SU-DHL-6 (cell line): Measurements from ENCODE around the gene AANAT.

Experiments
- H2AFZ ChIP-seq: fragments of 200-600 bp; sonication (generic); 2 replicates; pipeline ENCODE4 v1.6.1; 2014; ENCODE audit warnings: low read depth, mild to moderate bottlenecking, moderate library complexity, mixed read lengths, antibody characterized with exemption, low read length; ENCODE audit not compliant: severe bottlenecking
- H3F3A ChIP-seq: fragments of 200-600 bp; shearing (Covaris generic); 2 replicates; pipeline ENCODE4 v1.6.0; 2016; ENCODE audit warnings: antibody characterized with exemption, mild to moderate bottlenecking; ENCODE audit not compliant: insufficient read depth
- H3K27ac ChIP-seq: fragments of 200-600 bp; sonication (generic); 2 replicates; pipeline ENCODE4 v1.5.1; 2016; ENCODE audit warnings: low read depth, mild to moderate bottlenecking, low read length, moderate library complexity, mixed read lengths
- H3K27me3 ChIP-seq: fragments of 200-600 bp; sonication (generic), shearing (Covaris generic); 2 replicates; pipeline ENCODE4 v1.6.0; 2014; ENCODE audit warnings: mild to moderate bottlenecking, low read length
- H3K36me3 ChIP-seq: fragments of 200-600 bp; sonication (generic); 2 replicates; pipeline ENCODE4 v1.6.1; 2014; ENCODE audit warnings: mild to moderate bottlenecking, low read length, mixed read lengths
- H3K4me2 ChIP-seq: fragments of 300-600, 200-600 bp; shearing (Covaris generic), sonication (generic); 2 replicates; pipeline ENCODE4 v1.6.0; 2014; ENCODE audit warnings: low read length, low read depth, mild to moderate bottlenecking; ENCODE audit not compliant: poor library complexity, severe bottlenecking
- H3K4me3 ChIP-seq: fragments of 200-600 bp; sonication (generic); 2 replicates; pipeline ENCODE4 v1.5.1; 2014; ENCODE audit warnings: antibody characterized with exemption, low read length, mild to moderate bottlenecking, mixed read lengths; ENCODE audit not compliant: insufficient read depth, poor library complexity, severe bottlenecking
- H3K79me2 ChIP-seq: fragments of 200-600 bp; sonication (generic); 2 replicates; pipeline ENCODE4 v1.6.1; 2014; ENCODE audit warnings: mild to moderate bottlenecking, low read length, moderate library complexity; ENCODE audit not compliant: insufficient read depth
- H3K9ac ChIP-seq: fragments of 200-600 bp; sonication (generic); 2 replicates; pipeline ENCODE4 v1.7.0; 2014; ENCODE audit warnings: mild to moderate bottlenecking, low read length
- H3K9me2 ChIP-seq: fragments of 200-600 bp; sonication (generic); replicated peaks from 2 replicates; pipeline ENCODE4 v1.6.1; 2014; ENCODE audit warnings: low read length; ENCODE audit not compliant: insufficient read depth
- H3K9me3 ChIP-seq: fragments of 200-600 bp; sonication (generic); 2 replicates; pipeline ENCODE4 v1.6.1; 2014; ENCODE audit warnings: low read length, mixed read lengths; ENCODE audit not compliant: insufficient read depth
- H4K20me1 ChIP-seq: fragments of 200-600 bp; sonication (generic); 2 replicates; pipeline ENCODE4 v1.6.1; 2014; ENCODE audit warnings: low read depth, mild to moderate bottlenecking, antibody characterized with exemption, low read length, moderate library complexity, mixed read lengths
- CTCF ChIP-seq: fragments of 200-600 bp; sonication (generic); IDR thresholded peaks from one replicate; pipeline ENCODE4 v1.5.1; 2017; ENCODE audit warnings: antibody characterized with exemption, mild to moderate bottlenecking, low read length, moderate library complexity; ENCODE audit not compliant: insufficient read depth, poor library complexity, severe bottlenecking
- EZH2phosphoT487 ChIP-seq: fragments of 200-600 bp; sonication (generic), shearing (Covaris generic); conservative IDR thresholded peaks from 2 replicates; pipeline ENCODE4 v1.6.1; 2018; ENCODE audit warnings: mild to moderate bottlenecking, antibody characterized with exemption, low read length, moderate library complexity, mixed read lengths

The AANAT gene

GRCh38 chr17:76472258-76472645, 4.8 kb downstream of the AANAT start:
- Histone ChIP-seq H3K9me2 (no peaks in the 10 kb centered on the region), H4K20me1 (no peaks in the 10 kb centered on the region), H3K27ac (no peak overlapping the region), H3K79me2 (no peaks in the 10 kb centered on the region), H3K9me3 (no peaks in the 10 kb centered on the region), H3K4me3 (no peak overlapping the region), H2AFZ (no peak overlapping the region), H3K4me2 (no peak overlapping the region), H3K9ac (no peak overlapping the region), H3F3A (no peaks in the 10 kb centered on the region), H3K36me3 (no peaks in the 10 kb centered on the region), H3K27me3 (no peaks in the 10 kb centered on the region)
- no peak for TF ChIP-seq CTCF
- TF ChIP-seq EZH2phosphoT487: no peak

GRCh38 chr17:76472726-76473125, 5.3 kb downstream of the AANAT start:
- no peak overlapping the region for H3K4me3 ChIP-seq
- no peaks in the 10 kb centered on the region for H3F3A ChIP-seq
- no peaks in the 10 kb centered on the region for H3K79me2 ChIP-seq
- H3K9me3 ChIP-seq: no peaks in the 10 kb centered on the region
- no peaks in the 10 kb centered on the region for H3K9me2 ChIP-seq
- H3K36me3 ChIP-seq: no peaks in the 10 kb centered on the region
- H4K20me1 ChIP-seq: no peaks in the 10 kb centered on the region
- H3K27me3 ChIP-seq: no peaks in the 10 kb centered on the region
- H3K4me2 ChIP-seq: no peak overlapping the region
- no peak overlapping the region for H2AFZ ChIP-seq
- H3K9ac ChIP-seq: no peak overlapping the region
- H3K27ac ChIP-seq: no peak overlapping the region
- TF ChIP-seq CTCF: no peak
- TF ChIP-seq EZH2phosphoT487: no peak

GRCh38 chr17:76473541-76473985, 6.2 kb downstream of the AANAT start:
- Histone ChIP-seq H4K20me1 (no peaks in the 10 kb centered on the region), H3K36me3 (no peaks in the 10 kb centered on the region), H3K4me2 (no peak overlapping the region), H3K4me3 (no peak overlapping the region), H3K9me2 (no peaks in the 10 kb centered on the region), H2AFZ (no peak overlapping the region), H3K79me2 (no peaks in the 10 kb centered on the region), H3K9ac (no peak overlapping the region), H3K9me3 (no peaks in the 10 kb centered on the region), H3K27me3 (no peaks in the 10 kb centered on the region), H3F3A (no peaks in the 10 kb centered on the region), H3K27ac (no peak overlapping the region)
- no peak for TF ChIP-seq EZH2phosphoT487
- peak; percentile 31 for TF ChIP-seq CTCF

- H3K27me3 ChIP-seq: no peaks in the 10 kb centered on the region
- no peak overlapping the region for H2AFZ ChIP-seq
- H3K36me3 ChIP-seq: no peaks in the 10 kb centered on the region
- no peaks in the 10 kb centered on the region for H3K9me3 ChIP-seq
- no peaks in the 10 kb centered on the region for H3K79me2 ChIP-seq
- no peak overlapping the region for H3K27ac ChIP-seq
- H3K9ac ChIP-seq: no peak overlapping the region
- H3K4me3 ChIP-seq: no peak overlapping the region
- H4K20me1 ChIP-seq: no peaks in the 10 kb centered on the region
- no peak for TF ChIP-seq CTCF
- TF ChIP-seq EZH2phosphoT487: no peak
- H3K4me2 ChIP-seq: no peak overlapping the region
- H3F3A ChIP-seq: no peaks in the 10 kb centered on the region
- H3K9me2 ChIP-seq: no peaks in the 10 kb centered on the region
These were observed 6.8 kb downstream of the AANAT start for GRCh38 chr17:76474238-76474637.
